HG02943 (cell line): ENCODE measurements around the gene USF3.

ENCODE experiments used
- ATAC-seq: cut with Tn5 transposase; IDR thresholded peaks from one replicate; pipeline ENCODE4 v1.9.1; 2021; ENCODE audit warnings: mild to moderate bottlenecking, low read depth, moderate library complexity; ENCODE audit not compliant: unreplicated experiment

The USF3 gene

GRCh38 chr3:113697500-113698090 is 1.2 kb upstream of the USF3 start:
- no peak for ATAC-seq

DNA sequence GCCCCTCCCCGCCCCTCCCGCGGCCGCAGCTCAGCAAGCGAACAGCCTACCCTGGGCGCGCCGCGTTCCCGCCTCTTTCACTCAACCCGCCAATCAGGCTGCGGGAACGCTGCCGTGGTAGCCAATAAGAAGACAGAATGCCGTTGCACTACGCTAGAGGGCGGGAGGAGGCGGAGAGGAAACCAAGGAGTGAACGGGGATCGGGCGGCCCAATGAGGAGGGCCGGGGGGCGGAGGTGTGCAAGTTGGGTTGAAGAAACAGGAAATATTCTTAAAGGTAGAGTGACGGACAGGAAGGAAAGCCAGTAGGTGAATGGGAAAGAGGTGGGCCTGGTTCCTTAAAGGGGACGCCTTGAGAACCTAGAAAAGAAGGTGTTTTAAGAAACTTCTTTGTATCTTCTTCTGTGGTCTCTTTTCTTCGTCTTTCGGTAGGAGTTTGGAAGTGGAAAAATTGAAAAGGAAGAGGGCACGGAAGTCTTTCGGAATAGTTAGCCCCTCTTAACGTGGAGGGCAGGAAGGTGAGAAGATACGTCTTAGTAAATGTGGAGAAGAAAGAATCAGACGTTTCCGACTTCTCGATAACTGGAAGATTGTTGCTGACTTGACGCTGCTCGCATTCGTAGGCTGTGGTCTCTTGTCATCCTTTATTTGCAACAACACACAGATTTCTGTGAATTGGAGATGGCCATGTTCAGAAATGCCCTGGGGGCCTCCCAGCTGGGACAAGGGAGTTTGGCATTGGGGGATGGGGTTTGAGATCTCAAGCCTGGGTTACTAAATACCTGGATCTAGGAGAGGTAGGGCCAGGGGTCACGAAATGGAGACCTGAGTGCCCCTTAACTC is 437 bp upstream of the USF3 start:
- peak; percentile 96 for ATAC-seq

- no peak for ATAC-seq
These were observed 1.0 kb downstream of the USF3 start for GRCh38 chr3:113695431-113695785.

DNA sequence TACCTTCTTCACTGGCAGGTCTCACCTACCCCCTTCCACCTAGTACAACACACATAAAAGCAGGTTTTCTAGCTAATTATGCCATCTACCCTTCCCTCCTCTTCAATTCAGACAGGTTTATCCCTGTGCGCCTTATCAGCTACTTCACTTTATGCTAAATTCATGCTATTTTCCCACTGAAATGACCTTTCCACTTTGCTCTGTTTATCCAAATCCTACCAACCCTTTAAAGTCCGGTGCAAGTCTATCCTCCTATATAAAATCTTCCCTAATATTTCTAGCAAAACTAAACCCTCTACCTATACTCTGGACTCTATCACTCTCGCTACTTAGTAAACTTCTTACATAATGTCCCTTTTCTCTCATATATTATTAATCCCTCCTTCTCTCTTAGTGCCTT is 6.0 kb downstream of the USF3 start:
- ATAC-seq, result no peak

GRCh38 chr3:113685956-113686721 is 10.3 kb downstream of the USF3 start:
- no peak for ATAC-seq

- no peak for ATAC-seq
These were observed 11.3 kb downstream of the USF3 start for GRCh38 chr3:113685124-113685523.

- no peak for ATAC-seq
These were observed 12.1 kb downstream of the USF3 start for GRCh38 chr3:113684271-113684819.

DNA sequence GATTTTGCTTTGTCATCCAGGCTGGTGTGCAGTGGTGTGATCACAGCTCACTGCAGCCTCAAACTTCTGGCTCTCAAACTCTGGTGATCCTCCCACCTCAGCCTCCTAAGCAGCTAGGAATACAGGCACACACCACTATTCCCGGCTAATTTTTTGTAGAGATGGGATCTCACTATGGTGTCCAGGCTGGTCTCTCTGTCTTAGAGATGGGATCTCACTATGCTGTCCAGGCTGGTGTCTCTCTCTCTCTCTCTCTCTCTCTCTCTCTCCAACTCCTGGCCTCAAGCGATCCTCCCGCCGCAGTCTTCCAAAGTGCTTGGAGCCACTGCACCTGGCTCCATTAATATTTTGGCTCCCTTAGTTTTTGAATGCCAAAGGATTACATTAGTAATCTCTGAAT is 17.7 kb downstream of the USF3 start:
- no peak for ATAC-seq

DNA sequence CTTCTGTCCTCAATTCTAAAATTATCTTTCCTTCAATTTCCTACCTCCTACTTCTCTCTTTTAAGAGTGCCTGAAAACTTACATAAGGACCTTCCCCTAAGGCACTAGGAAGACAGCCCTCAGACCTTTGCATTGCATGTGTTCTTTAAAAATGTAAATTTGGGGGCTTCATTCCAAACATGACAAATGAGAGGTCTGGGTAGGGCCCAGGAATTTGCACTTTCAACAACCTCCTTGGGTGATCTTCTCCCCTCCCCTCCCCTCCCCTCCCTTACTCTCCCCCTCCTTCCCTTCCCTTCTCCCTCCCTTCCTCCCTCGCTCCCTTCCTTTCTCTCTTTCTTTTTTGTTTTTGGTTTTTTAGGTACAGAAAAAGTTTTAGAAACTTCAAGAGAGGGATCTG is 18.7 kb downstream of the USF3 start:
- ATAC-seq, result no peak

GRCh38 chr3:113676261-113676660 is 20.2 kb downstream of the USF3 start:
- no peak for ATAC-seq

DNA sequence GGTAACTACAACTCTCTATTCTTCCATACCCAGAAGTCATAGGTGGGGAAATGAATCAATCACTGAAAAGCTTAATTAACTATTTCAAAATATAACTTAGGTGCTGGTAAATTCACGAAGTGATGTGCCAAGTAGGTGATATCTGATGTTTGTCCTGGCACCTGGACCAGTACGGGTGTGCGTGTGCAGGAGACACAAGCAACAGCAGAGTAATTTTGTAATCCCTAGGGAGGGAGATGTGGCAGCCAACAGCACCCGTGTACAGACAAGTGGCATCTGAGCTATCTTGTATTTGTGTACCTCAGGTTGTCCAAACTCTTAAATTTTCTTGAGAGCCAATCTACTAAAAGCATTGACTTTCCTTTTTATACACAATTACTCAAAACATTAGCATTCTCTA is 22.8 kb downstream of the USF3 start:
- no peak for ATAC-seq

DNA sequence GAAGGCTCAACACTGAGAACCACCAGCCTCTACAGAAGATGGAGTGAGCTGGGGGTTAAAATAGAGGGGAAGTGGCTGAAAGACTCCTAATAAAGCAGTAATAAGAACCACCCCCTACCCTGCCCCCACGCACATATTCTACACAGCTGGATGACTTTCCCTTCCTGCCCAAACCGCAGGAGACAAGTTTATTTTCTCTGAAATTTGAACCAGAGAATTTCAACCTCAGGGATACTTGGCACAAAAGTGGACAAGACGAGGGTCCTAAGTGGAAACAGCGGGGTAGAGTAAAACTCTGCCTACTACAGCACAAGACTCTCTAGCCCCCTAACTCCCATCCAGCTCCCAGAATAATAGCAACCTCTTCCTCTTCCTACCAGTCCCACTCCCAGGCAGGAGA is 28.4 kb downstream of the USF3 start:
- ATAC-seq, result no peak

- no peak for ATAC-seq
These were observed 31.8 kb downstream of the USF3 start for GRCh38 chr3:113664523-113665094.

DNA sequence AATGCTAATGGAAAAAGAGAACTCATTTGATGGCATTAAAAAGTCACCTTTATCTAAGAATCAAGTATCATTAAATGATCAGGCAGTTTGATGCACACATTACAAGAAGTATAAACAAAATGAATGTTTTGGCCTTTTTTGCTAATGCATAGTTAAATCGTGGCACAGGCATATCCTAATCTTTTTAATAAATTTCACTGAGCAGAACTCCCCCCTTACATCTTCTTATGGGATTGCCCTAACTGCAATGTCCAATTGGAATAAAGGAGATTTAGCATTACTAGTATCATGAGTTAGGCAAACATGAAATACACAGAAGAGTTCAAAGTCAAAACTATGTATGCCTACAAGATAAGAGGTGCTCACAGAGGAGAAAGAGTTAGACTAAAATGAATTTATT is 32.7 kb downstream of the USF3 start:
- ATAC-seq, result no peak

- ATAC-seq, result no peak
These were observed 33.1 kb downstream of the USF3 start for GRCh38 chr3:113663324-113663750.

DNA sequence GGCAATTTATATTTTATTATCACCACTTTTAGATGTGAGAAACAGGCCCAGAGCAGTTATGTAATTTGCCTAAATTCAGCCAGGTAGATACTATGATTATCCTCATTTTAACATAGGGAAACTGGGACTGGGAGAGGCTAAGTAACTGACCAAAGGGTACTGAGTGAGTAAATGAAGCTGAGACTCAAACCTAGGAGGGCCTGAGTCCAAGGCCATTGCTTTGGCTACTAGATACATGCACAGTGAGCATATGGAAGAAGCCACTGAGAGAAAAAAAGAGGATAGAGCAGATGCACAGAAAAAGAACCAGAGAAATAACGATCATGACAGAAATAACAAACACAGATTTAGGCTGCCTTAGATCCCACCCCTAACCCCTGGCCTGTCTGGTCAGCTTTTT is 33.6 kb downstream of the USF3 start:
- no peak for ATAC-seq

- ATAC-seq, result no peak
These were observed 35.5 kb downstream of the USF3 start for GRCh38 chr3:113660896-113661295.

- ATAC-seq, result no peak
These were observed 36.0 kb downstream of the USF3 start for GRCh38 chr3:113660458-113660857.

DNA sequence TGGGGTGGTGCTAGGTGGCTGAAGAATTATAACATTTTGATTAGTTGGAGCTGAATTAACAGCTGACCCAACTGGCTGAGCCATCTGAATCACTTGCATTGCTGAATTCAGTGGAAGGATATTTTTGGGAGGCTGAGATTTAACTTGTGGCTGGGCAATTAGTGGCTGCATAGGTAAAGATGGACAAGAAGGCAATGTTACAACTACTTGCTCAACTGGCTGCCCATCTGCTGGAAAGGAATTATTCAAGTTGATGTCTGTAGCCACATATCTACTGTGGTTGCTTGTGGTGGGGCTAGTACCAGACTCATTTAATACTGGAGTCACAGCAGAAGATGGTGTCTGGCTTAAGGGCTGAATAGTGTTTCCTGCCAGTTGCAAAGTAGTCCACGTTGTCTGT is 36.4 kb downstream of the USF3 start:
- no peak for ATAC-seq

GRCh38 chr3:113659101-113659541 is 37.3 kb downstream of the USF3 start:
- ATAC-seq, result no peak

DNA sequence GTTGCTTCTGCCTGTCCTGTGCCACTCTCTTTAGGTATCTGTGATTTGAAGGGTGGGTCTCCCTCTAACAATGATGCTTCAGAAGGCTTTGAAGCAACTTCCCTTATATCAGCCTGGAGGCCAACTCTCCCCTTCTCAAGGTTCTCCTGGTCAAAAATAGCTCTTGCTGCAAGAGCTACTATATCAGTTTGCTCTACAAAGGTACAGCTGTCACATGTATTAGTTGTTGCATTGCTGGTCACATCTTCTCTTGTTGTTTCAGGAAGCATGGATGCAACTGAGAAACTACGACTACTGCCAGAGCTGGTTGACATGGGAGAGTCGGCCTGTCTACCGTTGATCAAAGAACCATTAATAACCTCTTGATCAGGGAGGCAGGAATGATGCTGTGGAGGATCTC is 38.3 kb downstream of the USF3 start:
- no peak for ATAC-seq
